HG02870 (cell line): ENCODE data around the gene ALOXE3.
"Not testable (repeated sequence)": the region's sequence is repeated elsewhere in the genome, so short reads cannot be mapped to it uniquely, and the experiment has no call there.

Experiments used
- ATAC-seq: cut with Tn5 transposase; IDR thresholded peaks from one replicate; pipeline ENCODE4 v1.9.1; 2021; ENCODE audit warnings: mild to moderate bottlenecking, moderate library complexity; ENCODE audit not compliant: unreplicated experiment

The ALOXE3 gene

GRCh38 chr17:8100763-8101162 is 17.6 kb downstream of the ALOXE3 start:
- no peak for ATAC-seq

- ATAC-seq = no peak
Measured at GRCh38 chr17:8100111-8100510, 18.2 kb downstream of the ALOXE3 start.

- no peak for ATAC-seq
Measured at GRCh38 chr17:8096541-8096940, 21.8 kb downstream of the ALOXE3 start.

GRCh38 chr17:8095361-8095760 is 23.0 kb downstream of the ALOXE3 start:
- no peak for ATAC-seq

GRCh38 chr17:8091033-8091687 is 27.2 kb downstream of the ALOXE3 start:
- ATAC-seq = no peak

GRCh38 chr17:8089728-8090127 is 28.6 kb downstream of the ALOXE3 start:
- no peak for ATAC-seq

- ATAC-seq = no peak
Measured at GRCh38 chr17:8087952-8088230, 30.4 kb downstream of the ALOXE3 start.

- ATAC-seq = no peak
Measured at GRCh38 chr17:8087075-8087951, 31.0 kb downstream of the ALOXE3 start, which contains the start of gene ALOX12B. ALOX12B (minus strand) TSS chr17:8087716; CDS start chr17:8087442, 274 bp downstream.

GRCh38 chr17:8084250-8084649 is 34.1 kb downstream of the ALOXE3 start:
- no peak for ATAC-seq

GRCh38 chr17:8082292-8082691 is 36.0 kb downstream of the ALOXE3 start:
- ATAC-seq = no peak

- no peak for ATAC-seq
Measured at GRCh38 chr17:8081876-8082275, 36.4 kb downstream of the ALOXE3 start.

GRCh38 chr17:8080799-8081219 is 37.5 kb downstream of the ALOXE3 start:
- no peak for ATAC-seq

- ATAC-seq = no peak
Measured at GRCh38 chr17:8080208-8080798, 38.0 kb downstream of the ALOXE3 start.

GRCh38 chr17:8079291-8080207 is 38.8 kb downstream of the ALOXE3 start:
- ATAC-seq = no peak

- not testable (repeated sequence) for ATAC-seq
Measured at GRCh38 chr17:8077939-8078338, 40.4 kb downstream of the ALOXE3 start.

GRCh38 chr17:8076502-8077266 is 41.6 kb downstream of the ALOXE3 start:
- no peak for ATAC-seq

- ATAC-seq = no peak
Measured at GRCh38 chr17:8075574-8076342, 42.6 kb downstream of the ALOXE3 start.

- no peak for ATAC-seq
Measured at GRCh38 chr17:8075081-8075480, 43.2 kb downstream of the ALOXE3 start.

- ATAC-seq = no peak
Measured at GRCh38 chr17:8074554-8074953, 43.8 kb downstream of the ALOXE3 start.
